Measurements from ENCODE around the gene FBXL7.

FBXL7 gene

DNA sequence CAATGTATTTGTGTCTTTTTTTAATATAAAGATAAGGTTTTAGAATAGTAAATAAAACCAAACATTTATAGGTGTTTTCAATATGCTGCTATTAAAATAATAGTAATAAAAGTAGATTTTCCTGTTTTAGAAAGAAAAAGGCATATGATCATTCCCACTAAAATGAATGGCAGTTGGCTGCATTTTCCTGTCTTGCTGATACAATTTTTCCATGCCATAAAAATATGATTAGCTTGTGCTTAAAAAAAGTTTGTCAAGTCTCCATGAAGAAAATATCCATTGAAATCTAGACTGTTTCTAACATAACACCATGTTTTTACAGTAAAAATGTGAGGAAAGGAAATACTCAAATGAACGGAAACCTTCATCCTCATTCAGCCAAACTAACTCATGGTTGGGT lies 65.0 kb downstream of the FBXL7 start:
- no peak for TF ChIP-seq RARB (CRISPR knock-in tag; IDR thresholded peaks at IDR 0.05)
- no peak for TF ChIP-seq SNAI2 (CRISPR knock-in tag; IDR thresholded peaks at IDR 0.05)
- ATAC-seq = no peak

- TF ChIP-seq OSR1 (CRISPR knock-in tag; IDR thresholded peaks at IDR 0.05) (no peak), POU6F1 (CRISPR knock-in tag; IDR thresholded peaks at IDR 0.05; ENCODE audit: borderline replicate concordance, low read depth) (no peak), ZNF70 (CRISPR knock-in tag; IDR thresholded peaks at IDR 0.05) (no peak), TCF4 (CRISPR knock-in tag; IDR thresholded peaks at IDR 0.05; ENCODE audit: borderline replicate concordance) (no peak), PPARA (CRISPR knock-in tag; IDR thresholded peaks at IDR 0.05; ENCODE audit: borderline replicate concordance) (no peak), BACH2 (CRISPR knock-in tag; IDR thresholded peaks at IDR 0.05; ENCODE audit: borderline replicate concordance) (no peak), ZNF8 (CRISPR knock-in tag; IDR thresholded peaks at IDR 0.05) (no peak), ISL1 (CRISPR knock-in tag; IDR thresholded peaks at IDR 0.05) (no peak), ZNF565 (CRISPR knock-in tag; conservative IDR thresholded peaks at IDR 0.05; ENCODE audit: low read depth) (no peak), ZC3H10 (CRISPR knock-in tag; IDR thresholded peaks at IDR 0.05) (no peak), CSDC2 (CRISPR knock-in tag; IDR thresholded peaks at IDR 0.05) (no peak), ZFP30 (CRISPR knock-in tag; IDR thresholded peaks at IDR 0.05) (no peak), SNAI2 (CRISPR knock-in tag; IDR thresholded peaks at IDR 0.05) (no peak), PATZ1 (CRISPR knock-in tag; IDR thresholded peaks at IDR 0.05; ENCODE audit: borderline replicate concordance) (no peak), TOX (CRISPR knock-in tag; IDR thresholded peaks at IDR 0.05; ENCODE audit: borderline replicate concordance) (no peak), ESRRG (CRISPR knock-in tag; IDR thresholded peaks at IDR 0.05) (no peak), GLIS3 (CRISPR knock-in tag; IDR thresholded peaks at IDR 0.05) (no peak), ARNTL (CRISPR knock-in tag; IDR thresholded peaks at IDR 0.05; ENCODE audit: borderline replicate concordance, low read depth) (no peak)
- TF ChIP-seq, protein P1, sequence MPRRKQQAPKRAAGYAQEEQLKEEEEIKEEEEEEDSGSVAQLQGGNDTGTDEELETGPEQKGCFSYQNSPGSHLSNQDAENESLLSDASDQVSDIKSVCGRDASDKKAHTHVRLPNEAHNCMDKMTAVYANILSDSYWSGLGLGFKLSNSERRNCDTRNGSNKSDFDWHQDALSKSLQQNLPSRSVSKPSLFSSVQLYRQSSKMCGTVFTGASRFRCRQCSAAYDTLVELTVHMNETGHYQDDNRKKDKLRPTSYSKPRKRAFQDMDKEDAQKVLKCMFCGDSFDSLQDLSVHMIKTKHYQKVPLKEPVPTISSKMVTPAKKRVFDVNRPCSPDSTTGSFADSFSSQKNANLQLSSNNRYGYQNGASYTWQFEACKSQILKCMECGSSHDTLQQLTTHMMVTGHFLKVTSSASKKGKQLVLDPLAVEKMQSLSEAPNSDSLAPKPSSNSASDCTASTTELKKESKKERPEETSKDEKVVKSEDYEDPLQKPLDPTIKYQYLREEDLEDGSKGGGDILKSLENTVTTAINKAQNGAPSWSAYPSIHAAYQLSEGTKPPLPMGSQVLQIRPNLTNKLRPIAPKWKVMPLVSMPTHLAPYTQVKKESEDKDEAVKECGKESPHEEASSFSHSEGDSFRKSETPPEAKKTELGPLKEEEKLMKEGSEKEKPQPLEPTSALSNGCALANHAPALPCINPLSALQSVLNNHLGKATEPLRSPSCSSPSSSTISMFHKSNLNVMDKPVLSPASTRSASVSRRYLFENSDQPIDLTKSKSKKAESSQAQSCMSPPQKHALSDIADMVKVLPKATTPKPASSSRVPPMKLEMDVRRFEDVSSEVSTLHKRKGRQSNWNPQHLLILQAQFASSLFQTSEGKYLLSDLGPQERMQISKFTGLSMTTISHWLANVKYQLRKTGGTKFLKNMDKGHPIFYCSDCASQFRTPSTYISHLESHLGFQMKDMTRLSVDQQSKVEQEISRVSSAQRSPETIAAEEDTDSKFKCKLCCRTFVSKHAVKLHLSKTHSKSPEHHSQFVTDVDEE (CRISPR knock-in tag; IDR thresholded peaks at IDR 0.05) = no peak
- peak; percentile 40; the same call in 1 of the 3 replicates for ATAC-seq
Measured at GRCh38 chr5:15566306-15566705, 66.3 kb downstream of the FBXL7 start.

GRCh38 chr5:15566789-15567188 lies 66.8 kb downstream of the FBXL7 start:
- ATAC-seq = peak; percentile 40
- no peak for TF ChIP-seq PATZ1 (CRISPR knock-in tag; IDR thresholded peaks at IDR 0.05; ENCODE audit: borderline replicate concordance)
- TF ChIP-seq, protein P1 (CRISPR knock-in tag; IDR thresholded peaks at IDR 0.05) = no peak
- no peak for TF ChIP-seq ZFP3 (CRISPR knock-in tag; IDR thresholded peaks at IDR 0.05)
- no peak for TF ChIP-seq ISL1 (CRISPR knock-in tag; IDR thresholded peaks at IDR 0.05)
- no peak for TF ChIP-seq TOX (CRISPR knock-in tag; IDR thresholded peaks at IDR 0.05; ENCODE audit: borderline replicate concordance)
- TF ChIP-seq ZNF70 (CRISPR knock-in tag; IDR thresholded peaks at IDR 0.05) = no peak
- no peak for TF ChIP-seq CREB5 (CRISPR knock-in tag; IDR thresholded peaks at IDR 0.05; ENCODE audit: low read depth)
- no peak for TF ChIP-seq ZFP30 (CRISPR knock-in tag; IDR thresholded peaks at IDR 0.05)
- TF ChIP-seq ESRRG (CRISPR knock-in tag; IDR thresholded peaks at IDR 0.05) = no peak
- no peak for TF ChIP-seq CSRNP3 (CRISPR knock-in tag; IDR thresholded peaks at IDR 0.05)
- no peak for TF ChIP-seq ZNF8 (CRISPR knock-in tag; IDR thresholded peaks at IDR 0.05)
- TF ChIP-seq RARB (CRISPR knock-in tag; IDR thresholded peaks at IDR 0.05) = no peak
- TF ChIP-seq ZC3H10 (CRISPR knock-in tag; IDR thresholded peaks at IDR 0.05) = no peak
- TF ChIP-seq SNAI2 (CRISPR knock-in tag; IDR thresholded peaks at IDR 0.05) = no peak
- no peak for TF ChIP-seq GLIS3 (CRISPR knock-in tag; IDR thresholded peaks at IDR 0.05)
- TF ChIP-seq ARNTL (CRISPR knock-in tag; IDR thresholded peaks at IDR 0.05; ENCODE audit: borderline replicate concordance, low read depth) = no peak
- TF ChIP-seq CSDC2 (CRISPR knock-in tag; IDR thresholded peaks at IDR 0.05) = no peak
